OCI-LY7 (cell line): Measurements from ENCODE around the gene ARHGAP6. TPM values are rescaled to one million over a fixed set of nuclear protein-coding genes. Genes with fewer than 3 reads are reported as not detected.

Experiments
- BruUV-seq: library from RNA; stranded (reverse); fragments of 400-500 nt; replicated peaks from 2 replicates; lab custom pipeline; 2021; lab: Mats Ljungman, UMichigan
- CTCF ChIA-PET: fragments of 300-600 bp; sonication (Branson Sonifier 250); formaldehyde crosslinking; loops from one replicate; lab custom pipeline; 2022; ENCODE audit warnings: antibody characterized with exemption; ENCODE audit not compliant: unreplicated experiment; lab: Charles Lee
- POLR2A ChIA-PET: fragments of 300-600 bp; sonication (Branson Sonifier 250); formaldehyde crosslinking; loops from one replicate; lab custom pipeline; 2022; ENCODE audit warnings: antibody characterized with exemption; lab: Charles Lee
- DNase-seq: peaks from one replicate; pipeline ENCODE4 v3.0.0-alpha.2; 2015; ENCODE audit warnings: low spot score
- H2AFZ ChIP-seq: fragments of 200-600 bp; sonication (generic), shearing (Covaris generic); 2 replicates; pipeline ENCODE4 v1.6.1; 2014; ENCODE audit warnings: mild to moderate bottlenecking, antibody characterized with exemption, low read length, moderate library complexity
- H3K27ac ChIP-seq: fragments of 200-600 bp; sonication (generic); 2 replicates; pipeline ENCODE4 v1.5.1; 2014; ENCODE audit warnings: mixed run types, low read depth, mild to moderate bottlenecking, moderate library complexity, low read length, inconsistent platforms; ENCODE audit not compliant: poor library complexity, severe bottlenecking
- H3K36me3 ChIP-seq: fragments of 200-600 bp; sonication (generic); 2 replicates; pipeline ENCODE4 v1.6.1; 2014; ENCODE audit warnings: mild to moderate bottlenecking, antibody characterized with exemption, low read length, moderate library complexity, mixed read lengths; ENCODE audit not compliant: insufficient read depth
- H3K4me1 ChIP-seq: fragments of 200-600 bp; sonication (generic); 2 replicates; pipeline ENCODE4 v1.5.1; 2014; ENCODE audit warnings: mild to moderate bottlenecking, low read length; ENCODE audit not compliant: insufficient read depth, poor library complexity, severe bottlenecking
- H3K4me2 ChIP-seq: fragments of 200-600 bp; sonication (generic); 2 replicates; pipeline ENCODE4 v1.6.1; 2014; ENCODE audit warnings: mild to moderate bottlenecking, low read length
- H3K4me3 ChIP-seq: fragments of 200-600 bp; sonication (generic); 2 replicates; pipeline ENCODE4 v1.5.1; 2014; ENCODE audit warnings: mild to moderate bottlenecking, low read depth, low read length; ENCODE audit not compliant: poor library complexity, severe bottlenecking
- H3K79me2 ChIP-seq: fragments of 200-600 bp; sonication (generic); 2 replicates; pipeline ENCODE4 v1.6.1; 2016; ENCODE audit warnings: low read depth, mild to moderate bottlenecking, low read length, moderate library complexity, mixed read lengths; ENCODE audit not compliant: insufficient read depth
- H3K9me2 ChIP-seq: fragments of 200-600 bp; sonication (generic); 2 replicates; pipeline ENCODE4 v1.6.1; 2016; ENCODE audit warnings: mild to moderate bottlenecking, low read length, mixed read lengths; ENCODE audit not compliant: insufficient read depth
- H3K9me3 ChIP-seq: fragments of 200-600 bp; sonication (generic); 2 replicates; pipeline ENCODE4 v1.6.1; 2014; ENCODE audit warnings: mild to moderate bottlenecking, mixed run types, low read length, mixed read lengths
- H4K20me1 ChIP-seq: fragments of 200-600 bp; sonication (generic); 2 replicates; pipeline ENCODE4 v1.6.1; 2014; ENCODE audit warnings: mild to moderate bottlenecking, antibody characterized with exemption, low read length, moderate library complexity, mixed read lengths; ENCODE audit not compliant: insufficient read depth
- CTCF ChIP-seq: fragments of 200-600 bp; sonication (generic); conservative IDR thresholded peaks from 2 replicates; pipeline ENCODE4 v1.5.1; 2014; ENCODE audit warnings: mild to moderate bottlenecking, antibody characterized with exemption, low read length, moderate library complexity, mixed read lengths
- EZH2phosphoT487 ChIP-seq: fragments of 200-600 bp; sonication (generic); IDR thresholded peaks from 2 replicates; pipeline ENCODE4 v1.6.1; 2018; ENCODE audit warnings: low read depth, borderline replicate concordance, mild to moderate bottlenecking, mixed run types, antibody characterized with exemption, low read length, moderate library complexity, mixed read lengths
- intact Hi-C: fragments of 100-400 bp; cut with micrococcal nuclease; formaldehyde crosslinking; loops from one replicate; pipeline ENCODE4 v1.10.0; 2022; ENCODE audit not compliant: unreplicated experiment
- total RNA-seq, 2 experiments: library from RNA; depleted of rRNA in 1 of 2; stranded (reverse); fragments of >200 nt in 1 of 2; shearing (Covaris generic) in 1 of 2; gene quantifications; 2 replicates each; pipeline ENCODE4 v1.2.3, GENCODE V29; 2014 to 2022

ARHGAP6 gene
- total RNA-seq, 2 experiments from 2014 or later, result not detected

DNA sequence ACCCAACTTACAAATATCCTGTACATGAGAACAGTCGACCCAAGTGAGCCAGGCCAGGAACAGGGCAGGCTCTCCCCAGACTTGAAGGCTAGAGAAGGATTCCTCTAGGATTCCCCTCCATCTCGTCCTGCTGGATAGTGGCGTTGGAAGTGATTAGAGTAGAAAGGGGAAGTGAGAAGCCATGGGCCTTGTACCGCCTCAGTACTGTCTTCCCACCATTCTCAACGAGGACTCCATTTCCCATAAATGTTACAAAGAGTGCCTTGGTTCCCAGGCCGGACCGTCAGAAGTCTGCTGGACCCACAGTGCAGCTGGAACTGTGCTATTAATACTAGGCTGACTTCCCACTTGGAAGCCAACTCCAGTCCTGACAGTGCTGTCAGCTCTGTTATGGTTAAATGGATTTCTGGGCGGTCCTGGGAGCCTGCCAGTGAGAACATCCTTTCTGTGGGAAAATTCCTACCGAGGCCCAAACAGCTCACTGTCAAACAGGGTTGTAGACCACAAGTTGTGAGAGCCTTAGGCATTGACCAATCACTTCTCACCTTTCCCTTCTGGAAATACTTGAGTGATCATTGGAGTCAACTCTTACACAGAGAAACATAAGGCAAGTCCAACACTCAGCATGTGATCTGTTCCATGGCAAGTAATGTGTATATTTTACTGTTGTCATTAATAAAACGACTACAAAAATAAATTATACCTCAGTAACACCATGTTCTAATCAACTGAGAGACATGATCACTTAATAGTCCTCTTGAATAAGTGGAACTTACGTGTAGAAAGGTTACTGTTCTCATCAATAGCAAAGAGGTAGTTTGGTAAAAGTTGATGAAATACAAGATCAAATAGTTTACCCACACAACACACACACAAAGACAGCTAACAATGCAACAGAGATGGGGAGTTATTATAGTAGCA, 314.1 kb downstream of the ARHGAP6 start:
- TF ChIP-seq CTCF, result no peak
- TF ChIP-seq EZH2phosphoT487, result no peak
- H3K9me3 ChIP-seq, result no peaks in the 10 kb centered on the region
- BruUV-seq, result no TSS peak
- H3K79me2 ChIP-seq, result no peaks in the 10 kb centered on the region
- H3K4me1 ChIP-seq, result peaks cover 17% of the 10 kb centered on the region
- POLR2A ChIA-PET, result no interaction called here
- no peak overlapping the region for H3K4me2 ChIP-seq
- CTCF ChIA-PET, result no interaction called here
- intact Hi-C loops, result no loop called here
- no peak overlapping the region for H3K27ac ChIP-seq
- H4K20me1 ChIP-seq, result no peaks in the 10 kb centered on the region
- H3K36me3 ChIP-seq, result no peaks in the 10 kb centered on the region
- no peak for DNase-seq
- no peaks in the 10 kb centered on the region for H3K9me2 ChIP-seq
- no peak overlapping the region for H2AFZ ChIP-seq
- no peak overlapping the region for H3K4me3 ChIP-seq

DNA sequence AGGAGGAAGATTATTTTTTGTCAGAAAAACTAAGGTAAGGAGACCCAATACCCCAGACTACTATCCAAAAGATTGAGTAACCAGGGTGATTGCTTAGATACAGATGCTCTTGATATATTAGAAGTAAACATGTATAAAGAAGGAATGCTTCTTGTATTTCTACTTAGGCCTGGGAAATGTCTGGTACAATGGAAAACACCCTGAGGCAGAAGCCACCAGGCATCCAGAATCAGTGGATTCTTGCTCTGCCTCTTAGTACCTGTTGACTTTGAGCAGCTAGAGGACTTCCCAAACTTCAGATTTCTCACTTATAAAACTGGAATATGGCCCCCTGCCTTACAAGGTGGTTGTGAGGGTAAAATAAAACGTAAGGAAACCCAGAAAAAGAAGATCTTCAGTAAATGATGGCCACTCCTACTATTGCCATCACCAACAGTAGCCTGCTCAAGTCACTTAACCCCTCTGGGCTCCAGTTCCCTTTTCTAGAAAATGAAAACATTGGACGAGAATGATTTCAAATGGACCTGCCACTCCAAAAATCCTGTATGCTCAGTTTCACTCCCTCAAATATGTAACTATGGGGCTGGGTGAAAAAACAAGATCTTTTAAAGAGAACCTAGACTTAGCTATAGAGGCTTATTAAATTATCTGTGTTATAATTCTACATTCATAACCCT, 315.9 kb downstream of the ARHGAP6 start:
- Histone ChIP-seq H3K9me2 (no peaks in the 10 kb centered on the region), H3K4me1 (peaks cover 17% of the 10 kb centered on the region), H3K27ac (no peak overlapping the region), H3K36me3 (no peaks in the 10 kb centered on the region), H3K9me3 (no peaks in the 10 kb centered on the region), H3K4me2 (no peak overlapping the region), H4K20me1 (no peaks in the 10 kb centered on the region), H3K4me3 (no peak overlapping the region), H2AFZ (0 out of 2 replicates have a peak overlapping the region, but pooled peaks have one; percentile 14), H3K79me2 (no peaks in the 10 kb centered on the region)
- CTCF ChIA-PET, result no interaction called here
- BruUV-seq, result no TSS peak
- intact Hi-C loops, result no loop called here
- no peak for TF ChIP-seq EZH2phosphoT487
- TF ChIP-seq CTCF, result no peak
- DNase-seq, result no peak
- POLR2A ChIA-PET, result interaction anchor here (0.9 kb wide), 1 partner anchor 13 kb away, joined by 5 read pairs; no protein-coding TSS in a partner anchor
